NK-92 treated with Interleukin-12 subunit alpha and Interleukin-12 subunit beta, amount 100 ng/mL, for 24 hours (cell line): ENCODE data around the gene CHADL.

Experiments
- DNase-seq: peaks from one replicate; lab custom pipeline; 2025; lab: John Stamatoyannopoulos, UW

CHADL gene

GRCh38 chr22:41229730-41230400 lies 10.9 kb downstream of the CHADL start:
- no peak for DNase-seq

GRCh38 chr22:41229215-41229614 lies 11.5 kb downstream of the CHADL start:
- no peak for DNase-seq

GRCh38 chr22:41226723-41227655 lies 13.7 kb downstream of the CHADL start:
- DNase-seq = no peak

GRCh38 chr22:41223535-41223934 lies 17.2 kb downstream of the CHADL start:
- no peak for DNase-seq

GRCh38 chr22:41222846-41223507 lies 17.8 kb downstream of the CHADL start:
- DNase-seq = no peak

- no peak for DNase-seq
Measured at GRCh38 chr22:41217553-41218157, 23.1 kb downstream of the CHADL start.

- no peak for DNase-seq
Measured at GRCh38 chr22:41216984-41217383, 23.7 kb downstream of the CHADL start.

GRCh38 chr22:41215926-41216325 lies 24.8 kb downstream of the CHADL start:
- DNase-seq = no peak

- DNase-seq = no peak
Measured at GRCh38 chr22:41215409-41215808, 25.3 kb downstream of the CHADL start.

GRCh38 chr22:41206719-41207118 lies 34.0 kb downstream of the CHADL start:
- no peak for DNase-seq

- peak; percentile 91 for DNase-seq
Measured at GRCh38 chr22:41204992-41205900, 35.5 kb downstream of the CHADL start, which contains the start of gene L3MBTL2. TSS of gene L3MBTL2 (plus strand) at chr22:41205312. CDS start at chr22:41205363, 51 bp downstream.

- no peak for DNase-seq
Measured at GRCh38 chr22:41204066-41204465, 36.7 kb downstream of the CHADL start.

- no peak for DNase-seq
Measured at GRCh38 chr22:41203118-41203517, 37.6 kb downstream of the CHADL start.

- DNase-seq = no peak
Measured at GRCh38 chr22:41201141-41201540, 39.6 kb downstream of the CHADL start.

GRCh38 chr22:41198027-41198580 lies 42.6 kb downstream of the CHADL start:
- no peak for DNase-seq

- DNase-seq = peak; percentile 46
Measured at GRCh38 chr22:41197038-41197972, 43.4 kb downstream of the CHADL start.

GRCh38 chr22:41193829-41194228 lies 46.9 kb downstream of the CHADL start:
- DNase-seq = no peak

GRCh38 chr22:41191467-41191866 lies 49.3 kb downstream of the CHADL start:
- no peak for DNase-seq

GRCh38 chr22:41184679-41185078 lies 56.1 kb downstream of the CHADL start:
- no peak for DNase-seq
